HG02870 (cell line): ENCODE results near the gene KIF7.
"Not testable (repeated sequence)": the region's sequence is repeated elsewhere in the genome, so short reads cannot be mapped to it uniquely, and the experiment has no call there.

Experiments
- ATAC-seq: cut with Tn5 transposase; IDR thresholded peaks from one replicate; pipeline ENCODE4 v1.9.1; 2021; ENCODE audit warnings: mild to moderate bottlenecking, moderate library complexity; ENCODE audit not compliant: unreplicated experiment

Gene KIF7, protein sequence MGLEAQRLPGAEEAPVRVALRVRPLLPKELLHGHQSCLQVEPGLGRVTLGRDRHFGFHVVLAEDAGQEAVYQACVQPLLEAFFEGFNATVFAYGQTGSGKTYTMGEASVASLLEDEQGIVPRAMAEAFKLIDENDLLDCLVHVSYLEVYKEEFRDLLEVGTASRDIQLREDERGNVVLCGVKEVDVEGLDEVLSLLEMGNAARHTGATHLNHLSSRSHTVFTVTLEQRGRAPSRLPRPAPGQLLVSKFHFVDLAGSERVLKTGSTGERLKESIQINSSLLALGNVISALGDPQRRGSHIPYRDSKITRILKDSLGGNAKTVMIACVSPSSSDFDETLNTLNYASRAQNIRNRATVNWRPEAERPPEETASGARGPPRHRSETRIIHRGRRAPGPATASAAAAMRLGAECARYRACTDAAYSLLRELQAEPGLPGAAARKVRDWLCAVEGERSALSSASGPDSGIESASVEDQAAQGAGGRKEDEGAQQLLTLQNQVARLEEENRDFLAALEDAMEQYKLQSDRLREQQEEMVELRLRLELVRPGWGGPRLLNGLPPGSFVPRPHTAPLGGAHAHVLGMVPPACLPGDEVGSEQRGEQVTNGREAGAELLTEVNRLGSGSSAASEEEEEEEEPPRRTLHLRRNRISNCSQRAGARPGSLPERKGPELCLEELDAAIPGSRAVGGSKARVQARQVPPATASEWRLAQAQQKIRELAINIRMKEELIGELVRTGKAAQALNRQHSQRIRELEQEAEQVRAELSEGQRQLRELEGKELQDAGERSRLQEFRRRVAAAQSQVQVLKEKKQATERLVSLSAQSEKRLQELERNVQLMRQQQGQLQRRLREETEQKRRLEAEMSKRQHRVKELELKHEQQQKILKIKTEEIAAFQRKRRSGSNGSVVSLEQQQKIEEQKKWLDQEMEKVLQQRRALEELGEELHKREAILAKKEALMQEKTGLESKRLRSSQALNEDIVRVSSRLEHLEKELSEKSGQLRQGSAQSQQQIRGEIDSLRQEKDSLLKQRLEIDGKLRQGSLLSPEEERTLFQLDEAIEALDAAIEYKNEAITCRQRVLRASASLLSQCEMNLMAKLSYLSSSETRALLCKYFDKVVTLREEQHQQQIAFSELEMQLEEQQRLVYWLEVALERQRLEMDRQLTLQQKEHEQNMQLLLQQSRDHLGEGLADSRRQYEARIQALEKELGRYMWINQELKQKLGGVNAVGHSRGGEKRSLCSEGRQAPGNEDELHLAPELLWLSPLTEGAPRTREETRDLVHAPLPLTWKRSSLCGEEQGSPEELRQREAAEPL (N-terminal part only)

DNA sequence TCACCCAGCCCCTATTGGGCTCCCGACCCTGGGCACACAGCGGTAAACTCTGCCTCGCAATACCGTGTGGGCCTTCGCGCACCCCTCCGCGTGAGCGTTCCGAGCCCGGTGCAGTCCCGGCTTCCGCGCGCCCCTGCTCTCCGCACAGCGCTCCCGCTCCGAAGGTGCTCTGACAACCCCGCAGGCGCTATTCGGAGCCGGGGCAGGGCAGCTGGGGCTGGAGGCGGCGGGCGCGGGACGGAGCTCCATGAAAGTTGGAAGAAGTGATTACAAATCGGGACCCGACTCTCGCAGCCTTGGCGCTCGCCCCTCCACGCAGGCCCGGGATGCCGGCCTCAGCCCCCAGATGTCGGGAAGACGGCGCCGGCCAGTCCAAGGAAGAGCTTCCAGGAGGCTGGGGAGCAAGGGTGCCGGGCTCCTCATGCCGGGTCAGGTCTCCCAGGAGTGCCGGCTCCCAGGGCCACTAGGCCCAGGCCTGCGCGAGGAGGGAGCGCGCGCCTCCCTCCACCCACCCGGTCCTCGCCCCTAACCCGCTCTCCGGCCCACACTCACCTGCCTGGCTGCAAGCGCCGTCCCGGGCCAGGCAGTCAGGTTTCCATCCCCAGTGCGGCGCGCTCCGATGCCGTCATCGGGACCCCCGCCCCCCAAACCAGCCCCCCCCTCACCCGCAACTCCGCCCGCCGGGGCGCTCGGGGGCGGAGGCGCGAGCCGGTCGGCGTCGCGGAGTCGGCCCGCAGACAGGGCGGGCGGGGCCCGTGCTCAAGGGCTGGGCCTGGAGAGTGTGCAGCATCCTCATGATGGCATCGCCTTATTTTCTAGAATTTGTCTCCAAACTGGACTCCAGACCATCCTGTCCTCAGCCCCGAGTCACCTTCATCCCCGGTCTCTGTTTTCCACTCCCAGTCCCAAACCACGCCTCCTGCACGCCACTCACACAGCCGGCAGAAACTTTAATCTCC lies at the start of gene KIF7:
KIF7 (minus strand) TSS at position 621 of the 959 bp plus-strand sequence. CDS start 2,537 bp downstream, outside the sequence.
- ATAC-seq, result no peak

DNA sequence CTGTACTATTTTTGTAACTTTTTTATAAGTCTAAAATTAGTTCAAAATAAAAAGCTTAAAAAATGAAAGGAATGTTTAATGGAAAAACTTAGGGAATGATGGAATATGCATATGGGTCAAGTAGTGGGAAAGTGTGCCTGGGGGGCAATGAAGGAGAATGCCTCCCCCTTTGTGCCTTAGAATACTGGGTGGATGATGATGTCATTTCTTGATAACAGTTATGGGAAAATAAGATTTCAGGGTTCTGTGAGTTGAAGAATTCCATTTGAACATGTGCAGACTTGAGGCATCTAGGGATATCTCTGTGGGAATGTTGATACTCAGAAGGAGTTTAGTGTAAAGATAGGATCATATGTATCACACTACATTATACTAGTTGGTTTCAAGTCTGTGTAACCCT lies 49.1 kb upstream of the KIF7 start:
- ATAC-seq, result no peak

DNA sequence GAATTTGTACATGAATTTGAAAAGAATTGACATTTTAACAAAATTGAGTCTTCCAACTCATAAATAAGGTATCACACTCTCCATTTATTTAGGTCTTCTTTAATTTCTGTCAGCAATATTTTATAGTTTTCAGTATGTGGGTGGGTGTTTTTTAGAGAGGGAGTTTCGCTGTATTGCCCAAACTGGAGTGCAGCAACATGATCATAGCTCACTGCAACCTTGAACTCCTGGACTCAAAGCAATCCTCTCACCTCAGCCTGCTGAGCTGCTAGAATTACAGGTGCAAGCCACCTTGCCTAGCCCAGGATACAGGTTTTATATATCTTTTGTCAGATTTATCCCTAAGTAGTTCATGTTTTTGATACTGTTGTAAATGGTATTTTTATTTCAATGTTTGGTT lies 39.9 kb upstream of the KIF7 start:
- ATAC-seq, result no peak

DNA sequence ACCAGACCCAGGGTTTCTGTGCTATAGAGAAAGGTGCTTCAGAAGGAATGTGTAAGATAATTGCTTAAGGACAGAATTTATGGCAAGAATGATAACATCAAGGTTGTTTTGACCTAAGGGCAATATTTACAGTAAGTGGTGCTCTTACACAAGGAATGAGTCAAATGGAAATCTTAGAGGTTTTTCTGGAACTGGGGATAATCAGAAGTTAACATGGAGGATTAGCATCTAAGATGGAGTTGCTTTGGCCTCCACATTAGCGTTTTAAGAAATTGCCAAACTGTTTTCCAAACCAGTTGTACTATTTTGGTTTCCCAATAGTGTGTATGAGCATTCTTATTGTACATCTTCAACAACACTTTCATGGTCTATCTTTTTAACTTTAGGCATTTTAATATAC lies 38.4 kb upstream of the KIF7 start:
- ATAC-seq, result no peak

DNA sequence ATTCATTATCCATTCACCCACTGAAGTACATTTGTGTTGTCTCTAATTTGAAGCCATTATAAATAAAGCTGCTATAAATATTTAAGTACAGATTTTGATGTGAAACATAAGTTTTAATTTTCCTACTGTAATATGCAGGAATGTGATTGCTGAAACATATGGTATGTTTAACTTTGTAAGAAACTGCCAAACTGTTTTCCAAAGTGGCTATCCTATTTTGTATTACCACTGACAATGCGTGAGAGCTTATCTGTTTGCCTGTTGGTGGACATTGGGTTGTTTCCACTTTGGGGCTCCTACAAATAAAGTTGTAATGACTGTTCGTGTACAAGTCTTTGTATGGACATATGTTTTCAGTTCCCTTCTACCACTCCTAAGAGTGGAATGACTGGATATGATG lies 37.8 kb upstream of the KIF7 start:
- ATAC-seq, result no peak

DNA sequence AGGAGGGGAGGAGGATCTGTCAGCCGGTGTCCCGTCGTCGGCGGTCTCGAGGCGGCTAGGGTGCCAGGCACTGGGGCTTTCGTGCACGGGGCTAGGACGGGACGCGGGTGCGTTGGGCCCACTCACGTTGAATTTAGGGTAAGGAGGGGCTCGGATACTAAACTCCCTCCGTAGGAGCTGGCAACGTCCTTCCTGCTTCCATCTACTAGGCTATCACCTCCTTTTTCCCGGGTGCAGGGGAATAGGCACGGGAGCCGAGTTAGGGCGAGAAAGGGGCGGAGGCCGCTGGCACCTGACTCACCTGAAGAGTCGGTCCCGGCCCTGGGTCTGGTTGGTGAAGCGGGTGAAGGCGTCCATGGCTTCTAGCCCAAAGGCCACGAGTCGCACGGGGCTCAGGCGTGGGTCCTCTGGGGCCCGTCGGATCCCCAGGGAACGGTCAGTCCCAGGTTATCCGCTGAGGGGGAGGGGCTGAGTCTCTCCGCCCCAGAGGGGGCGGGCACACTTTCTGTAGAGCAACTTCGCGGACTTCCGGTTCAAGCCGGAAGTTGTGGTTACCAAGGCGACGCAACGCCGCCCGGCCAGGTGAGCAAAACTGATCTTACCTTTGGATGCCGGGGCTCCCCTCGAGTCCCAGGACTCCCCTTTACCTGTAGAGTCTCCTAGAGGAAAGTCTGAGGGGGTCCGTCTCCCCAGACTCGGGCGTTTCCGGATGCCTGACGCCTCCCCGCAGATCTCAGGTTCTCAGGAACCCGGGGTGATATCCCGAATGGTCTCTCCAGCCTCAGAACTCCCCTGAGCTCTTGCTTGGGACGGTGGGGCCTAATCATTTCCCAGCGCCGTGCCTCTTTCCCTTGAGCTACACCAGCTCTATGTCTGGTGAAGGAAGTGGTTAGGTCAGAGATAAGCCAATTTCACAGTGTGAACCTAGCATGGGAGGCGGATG lies 35.3 kb upstream of the KIF7 start, which contains the start of the genes PEX11A and WDR93:
PEX11A (minus strand) TSS at position 479 of the 943 bp plus-strand sequence; CDS start at position 357, 122 bp downstream.
WDR93 (plus strand) TSS at position 536 of the 943 bp plus-strand sequence. CDS start 10,936 bp downstream, outside the sequence.
- ATAC-seq, result peak; percentile 93

DNA sequence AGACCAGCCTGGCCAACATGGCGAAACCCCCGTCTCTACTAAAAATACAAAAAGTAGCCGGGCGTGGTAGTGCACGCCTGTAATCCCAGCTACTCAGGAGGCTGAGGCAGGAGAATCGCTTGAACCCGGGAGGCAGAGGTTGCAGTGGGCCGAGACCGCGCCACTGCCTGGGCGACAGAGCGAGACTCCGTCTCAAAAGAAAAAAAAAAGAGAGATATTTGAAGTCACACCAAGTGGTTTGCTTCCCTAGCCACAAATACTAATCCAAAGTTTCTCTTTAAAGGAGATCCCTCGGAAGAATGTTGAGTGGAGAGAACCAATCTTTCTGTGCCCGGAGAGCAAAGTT lies 34.6 kb upstream of the KIF7 start:
- not testable (repeated sequence) for ATAC-seq

DNA sequence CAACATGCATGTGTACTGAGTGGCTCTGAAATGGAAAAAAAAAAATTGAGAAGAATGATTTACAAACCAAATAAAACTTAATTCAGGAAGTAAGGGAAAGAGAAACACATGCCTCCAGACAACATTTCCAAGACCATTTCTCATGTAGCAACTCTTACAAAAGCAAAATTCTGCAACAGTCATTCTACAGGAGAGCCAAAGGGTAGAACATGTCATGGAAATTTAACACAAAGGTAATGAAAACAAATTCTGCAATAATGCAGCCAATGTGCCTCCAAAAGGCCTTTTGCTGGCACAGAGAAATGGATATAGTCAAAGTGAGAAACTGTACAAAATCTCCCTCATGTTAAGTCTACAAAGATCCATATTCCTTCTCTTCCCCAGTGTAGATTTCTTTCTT lies 31.3 kb upstream of the KIF7 start:
- ATAC-seq, result no peak

DNA sequence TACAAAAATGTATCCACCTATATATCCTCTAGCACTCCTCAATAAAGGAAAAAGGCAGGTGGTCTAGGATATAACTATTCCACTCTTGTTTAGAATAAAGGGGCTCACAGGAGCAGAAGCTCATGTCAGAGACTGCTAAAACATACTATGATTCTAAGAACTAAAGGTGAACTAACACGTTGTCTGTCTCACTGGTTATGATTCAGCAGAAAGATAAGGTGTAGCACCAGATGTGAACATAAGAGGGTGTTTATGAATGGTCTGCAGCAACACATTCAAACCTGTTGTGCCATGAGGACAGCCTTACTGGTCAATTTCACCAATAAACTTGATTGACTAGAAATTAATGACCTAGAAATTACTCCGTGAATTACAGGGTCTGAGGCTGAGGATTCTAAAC lies 30.7 kb upstream of the KIF7 start:
- ATAC-seq, result no peak

DNA sequence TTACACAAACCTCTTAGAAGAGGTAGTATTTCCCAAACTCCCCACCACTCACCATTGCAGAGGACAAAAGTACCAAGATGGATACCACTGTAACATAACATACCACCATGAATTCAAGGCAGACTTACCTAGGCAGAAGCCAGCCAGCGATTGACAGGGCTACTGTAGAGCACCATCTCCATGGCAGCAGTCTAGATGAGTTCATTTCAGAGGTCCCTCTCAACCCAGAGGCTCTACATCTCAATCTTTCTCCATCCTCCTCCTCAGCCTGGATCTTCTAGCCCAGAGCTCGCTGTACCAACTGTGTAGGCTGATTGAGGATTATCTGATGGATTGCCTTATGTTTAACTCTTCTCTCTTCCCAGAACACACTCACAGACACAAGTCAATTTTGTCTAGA lies 25.9 kb upstream of the KIF7 start:
- no peak for ATAC-seq

DNA sequence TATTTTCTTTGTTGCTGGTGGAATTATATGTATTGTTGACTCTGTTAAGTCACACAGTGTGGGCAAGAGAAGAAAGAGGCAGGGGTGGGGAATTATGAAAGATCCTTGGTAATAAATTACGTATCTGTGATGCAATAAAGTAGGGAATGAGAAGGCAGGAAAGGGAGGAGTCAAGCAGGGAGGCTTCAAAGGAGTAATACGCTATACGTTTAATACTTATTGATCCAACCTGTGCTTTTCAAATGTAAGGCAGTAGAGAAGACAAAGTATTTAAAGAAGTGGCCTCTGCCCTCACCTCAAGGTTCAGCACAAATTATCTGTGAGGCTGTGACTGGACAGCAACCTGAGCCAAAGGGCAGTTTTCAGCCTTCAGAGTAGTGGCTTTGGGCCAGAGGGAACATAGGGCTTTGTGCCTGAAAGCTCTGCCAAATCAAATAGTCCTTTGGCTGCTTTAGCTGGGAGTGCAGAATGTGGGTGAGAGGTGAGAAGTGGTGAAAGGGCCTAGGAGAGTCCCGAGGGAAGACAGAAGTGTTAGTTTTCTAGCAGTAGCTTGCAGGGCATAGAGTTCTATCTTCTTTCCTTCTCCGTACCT lies 25.1 kb upstream of the KIF7 start:
- ATAC-seq, result no peak

DNA sequence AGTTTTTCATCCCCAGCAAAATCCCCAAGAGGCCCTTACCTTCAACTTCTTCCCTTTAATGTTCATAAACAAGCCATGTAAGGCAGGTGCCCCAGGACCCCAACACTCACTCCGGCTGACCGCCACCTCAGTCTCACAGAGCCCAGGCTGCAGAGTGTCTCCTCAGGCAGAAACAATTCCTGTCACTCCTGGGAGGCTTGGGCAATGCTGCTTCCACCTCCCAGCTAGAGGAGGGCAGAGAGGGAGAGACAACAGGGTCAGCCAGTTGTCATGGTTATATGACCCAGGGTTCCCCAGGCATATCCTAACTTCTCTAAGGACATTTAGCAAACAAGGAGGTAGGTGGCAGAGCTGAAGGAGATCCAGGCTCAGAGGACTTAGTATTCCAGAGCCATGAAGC lies 23.9 kb upstream of the KIF7 start, which contains the start of gene PLIN1:
PLIN1 (minus strand) TSS at position 156 of the 400 bp plus-strand sequence. CDS start 1,878 bp downstream, outside the sequence.
- no peak for ATAC-seq

DNA sequence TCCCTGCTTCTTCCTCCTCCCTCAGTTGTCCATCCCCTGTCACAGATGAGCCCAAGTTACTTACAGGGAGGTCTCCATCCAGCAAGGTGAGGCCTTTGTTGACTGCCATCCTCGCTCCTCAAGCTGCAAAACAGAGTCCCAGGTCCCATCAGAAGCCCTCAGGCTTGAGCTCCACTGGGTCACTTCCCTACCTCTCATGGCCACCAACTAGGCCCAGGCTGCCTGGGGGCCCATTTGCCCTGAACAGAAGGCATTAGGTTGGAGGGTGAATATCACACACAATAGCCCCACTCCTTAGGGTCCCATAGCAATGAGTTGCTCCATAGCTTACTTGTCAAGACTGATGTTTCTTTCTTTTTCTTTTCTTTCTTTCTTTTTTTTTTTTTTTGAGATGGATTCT lies 22.1 kb upstream of the KIF7 start:
- no peak for ATAC-seq

DNA sequence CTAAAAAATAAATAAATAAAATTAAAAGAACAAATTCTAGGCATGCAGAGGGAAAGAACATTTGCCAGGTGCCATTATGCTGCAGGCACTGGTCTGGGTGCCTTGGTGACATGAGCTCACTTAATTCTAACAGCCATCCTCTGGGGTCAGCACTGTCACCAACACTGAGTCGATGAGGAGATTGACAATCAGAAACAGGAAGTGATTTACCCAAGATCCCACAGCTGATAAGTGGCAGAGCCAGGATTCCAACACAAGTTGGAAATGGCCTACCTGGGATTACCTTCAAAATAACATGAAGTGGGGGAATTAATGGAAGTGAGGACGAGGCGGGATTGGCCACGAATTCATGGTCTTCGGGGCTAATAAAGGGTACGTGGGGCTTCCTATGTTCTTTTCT lies 20.3 kb upstream of the KIF7 start:
- no peak for ATAC-seq

DNA sequence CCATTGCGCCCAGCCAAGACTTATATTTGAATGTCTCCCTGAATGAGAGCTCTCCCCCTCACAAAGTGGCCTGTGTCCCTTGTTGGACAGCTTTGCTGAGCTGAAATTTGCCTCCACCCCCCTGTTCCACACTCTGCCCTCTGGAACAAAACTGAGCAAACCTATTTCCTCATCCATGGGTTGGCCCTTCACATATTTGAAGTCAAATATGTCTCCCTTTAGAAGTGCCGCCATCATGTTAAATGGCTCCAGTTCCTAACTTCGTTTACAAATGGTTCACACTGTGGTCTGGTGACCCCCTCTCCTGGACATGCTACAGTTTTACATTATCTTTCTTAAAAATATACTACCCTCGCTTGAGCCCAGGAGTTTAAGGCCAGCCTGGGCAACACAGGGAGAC lies 19.3 kb upstream of the KIF7 start:
- ATAC-seq, result no peak

DNA sequence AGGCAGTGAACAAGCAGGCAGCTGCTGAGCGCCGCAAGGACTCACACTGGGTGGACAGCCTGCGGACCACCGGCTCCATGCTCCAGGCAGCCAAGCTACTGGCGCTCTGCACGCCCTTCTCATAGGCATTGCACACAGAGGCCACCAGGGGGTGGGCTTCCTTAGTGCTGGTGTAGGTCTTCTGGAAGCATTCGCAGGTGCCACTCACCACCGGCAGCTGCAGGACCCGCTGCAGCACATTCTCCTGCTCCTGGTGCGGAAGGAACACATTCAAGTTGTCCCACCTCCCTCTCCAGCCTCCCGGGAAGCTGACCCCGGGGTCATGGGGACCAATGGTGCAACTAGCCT lies 17.9 kb upstream of the KIF7 start:
- ATAC-seq, result no peak

DNA sequence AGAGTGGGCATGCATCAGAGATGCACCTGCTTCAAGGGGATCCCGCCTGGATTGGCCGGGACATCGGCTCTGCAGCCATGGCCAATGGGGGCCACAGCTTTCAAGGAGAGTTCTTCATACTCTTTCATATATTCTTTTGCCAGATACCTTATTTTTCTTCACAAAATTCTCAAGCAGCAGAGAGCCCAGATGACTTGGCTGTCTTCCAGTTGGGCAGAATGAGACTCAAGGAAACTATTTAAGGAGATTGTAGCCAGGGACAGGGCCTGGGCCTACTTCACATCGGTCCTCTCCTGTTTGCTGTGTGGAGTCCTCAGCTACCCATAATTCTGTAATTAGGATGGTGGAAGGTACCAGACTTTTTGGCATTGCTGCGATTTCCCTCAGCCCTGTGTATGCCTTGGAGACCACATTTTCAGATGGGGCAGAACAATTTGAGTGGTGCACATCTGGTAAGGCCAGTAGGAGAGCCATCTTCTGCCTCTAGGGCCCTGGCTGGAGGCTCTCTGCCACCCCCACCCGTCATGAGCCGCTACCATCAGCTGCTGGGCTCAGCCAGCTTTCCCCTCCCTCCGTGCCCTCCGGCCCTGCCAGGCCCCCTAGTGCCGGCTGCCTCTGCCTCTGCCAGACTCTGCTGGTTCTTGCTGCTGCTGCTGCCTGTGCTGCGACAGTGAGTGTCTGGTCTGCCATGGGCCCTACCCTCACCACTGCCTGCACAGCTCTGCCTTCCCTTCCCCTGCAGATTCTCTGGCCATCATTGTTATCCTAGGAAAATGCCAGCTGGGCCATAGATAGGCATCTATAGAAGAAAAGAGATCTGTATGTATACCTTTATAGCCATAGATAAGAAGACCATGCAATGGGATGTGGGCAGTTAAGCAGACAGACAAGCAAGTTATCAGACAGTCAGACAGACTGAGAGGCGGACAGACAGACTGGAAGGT lies 17.2 kb upstream of the KIF7 start:
- ATAC-seq, result no peak
